ENCODE results near the gene PRLR. TPM values are rescaled to one million over a fixed set of nuclear protein-coding genes. Genes with fewer than 3 reads are reported as not detected.

The PRLR gene
- total RNA-seq (2021; fragmentation: NEBNext Ultra II Directional; extraction: Animal tissue kit (Norgen Biotek cat#: 25700)), result 2.5 and 2.7 TPM in 2 replicates
- 0.41 and 0.53 TPM in 2 replicates for polyA plus RNA-seq (2011; rRNA removed)
- polyA plus RNA-seq (2011; cell fraction: cytosol; rRNA removed), result 0.49 TPM
- polyA plus RNA-seq (2011; cell fraction: nucleus; rRNA removed), result 1.4 TPM
- polyA plus RNA-seq (2012, experiment 1 of 2), result 0.72 to 1.2 TPM (median 1.1 TPM) in 4 replicates
- polyA plus RNA-seq (2012, experiment 2 of 2), result 0.01 TPM
- polyA plus RNA-seq (2013, experiment 1 of 2), result 0.71 TPM
- polyA plus RNA-seq (2013, experiment 2 of 2), result 0.83 TPM
- 3.9 and 10.0 TPM in 2 replicates for polyA minus RNA-seq (2011; rRNA and poly(A)+ RNA removed)
- polyA minus RNA-seq (2011; cell fraction: cytosol; rRNA and poly(A)+ RNA removed), result 1.1 TPM
- polyA minus RNA-seq (2011; cell fraction: nucleus; rRNA and poly(A)+ RNA removed), result 5.8 TPM
- long read RNA-seq, experiment 1, full-length matches to known transcripts, result 1 of 1 reads
- long read RNA-seq, experiment 1, partial matches to known transcripts, result 0 of 1 reads
- long read RNA-seq, experiment 1, other reads (novel, unspliced or antisense), result 0 of 1 reads
- long read RNA-seq, experiment 2, result 0 reads

GRCh38 chr5:35230038-35230611 is at the start of gene PRLR:
PRLR (minus strand) TSS chr5:35230487; CDS start chr5:35089620, 140,867 bp downstream.
- no peaks in the 10 kb centered on the region for H4K20me1 ChIP-seq (replicated peaks in 1 of 2; ENCODE audit: control insufficient read depth in 1 of 2, insufficient read depth in 2 of 2, low read length in 2 of 2)
- H3K18ac ChIP-seq (ENCODE audit: extremely low read depth, low read length), result peak within 1 kb of the TSS; percentile 48
- no peaks in the 10 kb centered on the region for H3K79me2 ChIP-seq (ENCODE audit: control insufficient read depth in 1 of 2, insufficient read depth in 2 of 2, low read length in 2 of 2)
- H3K4me2 ChIP-seq (ENCODE audit: insufficient read depth in 1 of 2, low read depth in 2 of 2, low read length in 2 of 2), result peak within 1 kb of the TSS; percentile 77 to 87
- no peaks in the 10 kb centered on the region for H3K36me3 ChIP-seq (ENCODE audit: control insufficient read depth in 2 of 4, insufficient read depth in 4 of 4, low read length in 3 of 4)
- H3K4me1 ChIP-seq (replicated peaks in 1 of 4; ENCODE audit: control insufficient read depth in 3 of 4, insufficient read depth in 4 of 4, low read length in 3 of 4), result peaks cover 0 to 3% (median 0%) of the 10 kb centered on the region in 4 experiments; a peak in 2 of 7 replicates
- H3K4ac ChIP-seq (replicated peaks; ENCODE audit: insufficient read length, low read depth, low read length), result no peak within 1 kb of the TSS
- 7% methylated on average over 35 of the region's 42 CpGs; no CpG with 5 or more reads in 1 of the 2 experiments for WGBS, 2 experiments (ENCODE audit: extremely low coverage in 1 of 2, insufficient coverage in 1 of 2, insufficient read length in 1 of 2, insufficient replicate concordance in 2 of 2, low coverage in 1 of 2, low lambda C conversion rate in 2 of 2, missing lambda C conversion rate in 1 of 2)
- H2BK5ac ChIP-seq (ENCODE audit: low read depth, low read length), result no peak within 1 kb of the TSS
- no peak within 1 kb of the TSS for H2BK20ac ChIP-seq (ENCODE audit: low read length)
- ChIA-PET POLR2A (ENCODE audit: partially characterized antibody) (interaction anchor here (0.6 to 2.7 kb wide), 8 partner anchors 12 to 922 kb away, joined by 3 to 13 read pairs (median 3); partner anchors contain the start of gene SKP2), CTCF (ENCODE audit: partially characterized antibody) (interaction anchor here (0.7 to 2.3 kb wide), 21 partner anchors 9 to 419 kb away, joined by 3 to 7 read pairs (median 3); no protein-coding TSS in a partner anchor)
- peak in 1 of 2 experiments; percentile 61 for DNase-seq (ENCODE audit: low read depth in 1 of 2, low spot score in 2 of 2)
- peak within 1 kb of the TSS; percentile 96 for H2BK12ac ChIP-seq (ENCODE audit: low read depth, low read length)
- H3K56ac ChIP-seq (replicated peaks; ENCODE audit: insufficient read length, low read depth, low read length), result no peak within 1 kb of the TSS
- peaks cover 8% of the 10 kb centered on the region; the same call in 1 of the 2 replicates for H3K23me2 ChIP-seq (ENCODE audit: low read depth, low read length)
- H4K8ac ChIP-seq (ENCODE audit: extremely low read depth, insufficient read depth, low read length), result peak within 1 kb of the TSS; percentile 95; the same call in 1 of the 2 replicates
- peak within 1 kb of the TSS in 3 of 4 experiments; percentile 56 to 71 (median 60); a peak in 6 of 7 replicates for H3K9ac ChIP-seq (replicated peaks in 1 of 4; ENCODE audit: extremely low read depth in 1 of 4, low read depth in 3 of 4, low read length in 3 of 4)
- H2BK120ac ChIP-seq (replicated peaks; ENCODE audit: low read depth, low read length), result no peak within 1 kb of the TSS
- no peak for FAIRE-seq
- no peaks in the 10 kb centered on the region for H3K9me3 ChIP-seq (ENCODE audit: insufficient read depth in 2 of 2, low read depth in 1 of 2, low read length in 1 of 2)
- no peak within 1 kb of the TSS for H3K27ac ChIP-seq (ENCODE audit: low read depth, low read length)
- H3K27me3 ChIP-seq (replicated peaks in 1 of 4; ENCODE audit: control insufficient read depth in 3 of 4, extremely low read depth in 1 of 4, insufficient read depth in 3 of 4, low read length in 3 of 4), result no peaks in the 10 kb centered on the region; a peak in 1 of 7 replicates
- peak within 1 kb of the TSS; percentile 46; the same call in 1 of the 2 replicates for H2BK15ac ChIP-seq (ENCODE audit: low read length)
- H3K4me3 ChIP-seq (ENCODE audit: extremely low read depth in 1 of 4, insufficient read depth in 2 of 4, low read depth in 3 of 4, low read length in 4 of 4), result peak within 1 kb of the TSS; percentile 49 to 75 (median 59)
- no peak within 1 kb of the TSS for H2AK5ac ChIP-seq (ENCODE audit: low read depth, low read length)
- H2AFZ ChIP-seq (ENCODE audit: low read length), result peak within 1 kb of the TSS; percentile 47
- no peak within 1 kb of the TSS for H3K23ac ChIP-seq (ENCODE audit: insufficient read length)
- H3K14ac ChIP-seq (ENCODE audit: insufficient read length), result no peak within 1 kb of the TSS
- peak within 1 kb of the TSS; percentile 61 for H4K91ac ChIP-seq (replicated peaks; ENCODE audit: insufficient read length, low read length)
- H4K5ac ChIP-seq (ENCODE audit: insufficient read length, low read depth, low read length), result no peak within 1 kb of the TSS
- no peaks in the 10 kb centered on the region for H3K79me1 ChIP-seq (ENCODE audit: low read depth, low read length)
- no peak for TF ChIP-seq CTBP2 (IDR thresholded peaks at IDR 0.05; ENCODE audit: borderline replicate concordance, insufficient read depth, insufficient read length, low read length)
- no peak for TF ChIP-seq ATF3 (IDR thresholded peaks at IDR 0.05; ENCODE audit: insufficient read depth, low read depth, low read length)
- TF ChIP-seq RXRA (IDR thresholded peaks at IDR 0.05; ENCODE audit: insufficient read depth, low read depth, low read length), result no peak
- TF ChIP-seq KDM5A (IDR thresholded peaks at IDR 0.05; ENCODE audit: low read length), result no peak
- TF ChIP-seq SIX5 (IDR thresholded peaks at IDR 0.05; ENCODE audit: low read depth, low read length), result no peak
- TF ChIP-seq KDM1A (IDR thresholded peaks at IDR 0.05; ENCODE audit: borderline replicate concordance, low read length), result peak; percentile 49
- no peak for TF ChIP-seq POLR2A (IDR thresholded peaks at IDR 0.05; ENCODE audit: control extremely low read depth in 1 of 2, low read depth in 2 of 2, low read length in 2 of 2)
- TF ChIP-seq TAF1 (IDR thresholded peaks at IDR 0.05; ENCODE audit: low read depth, low read length), result peak; percentile 41; the same call in 1 of the 2 replicates
- TF ChIP-seq ZNF274 (IDR thresholded peaks at IDR 0.05; ENCODE audit: borderline replicate concordance, extremely low read depth, low read length), result no peak
- no peak for TF ChIP-seq BCL11A (IDR thresholded peaks at IDR 0.05; ENCODE audit: low read depth in 2 of 2, low read length in 2 of 2)
